HG03066 (cell line): Measurements from ENCODE around the gene EFCAB6.

ENCODE experiments used
- ATAC-seq: cut with Tn5 transposase; IDR thresholded peaks from one replicate; pipeline ENCODE4 v1.9.1; 2021; ENCODE audit warnings: low read depth; ENCODE audit not compliant: unreplicated experiment

EFCAB6 gene

DNA sequence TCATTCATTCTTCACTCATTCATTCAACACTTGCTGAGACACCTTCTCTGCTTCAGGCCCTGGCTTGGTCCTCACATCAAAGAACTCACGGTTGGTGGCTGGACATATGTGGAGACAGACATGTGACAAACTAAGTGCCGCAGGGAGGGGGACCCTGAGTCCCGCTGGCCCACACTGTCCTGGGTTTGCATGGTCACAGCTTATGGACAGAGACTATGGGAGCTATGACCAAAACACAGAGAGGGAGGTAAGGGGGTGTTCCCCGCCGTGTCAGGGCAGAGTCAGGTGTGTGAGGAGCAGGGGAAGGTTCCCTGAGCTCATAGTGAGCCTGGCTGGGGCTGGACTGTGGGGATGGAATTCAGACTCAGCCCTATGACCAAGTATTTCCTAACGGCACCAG is 277.2 kb downstream of the EFCAB6 start:
- no peak for ATAC-seq

DNA sequence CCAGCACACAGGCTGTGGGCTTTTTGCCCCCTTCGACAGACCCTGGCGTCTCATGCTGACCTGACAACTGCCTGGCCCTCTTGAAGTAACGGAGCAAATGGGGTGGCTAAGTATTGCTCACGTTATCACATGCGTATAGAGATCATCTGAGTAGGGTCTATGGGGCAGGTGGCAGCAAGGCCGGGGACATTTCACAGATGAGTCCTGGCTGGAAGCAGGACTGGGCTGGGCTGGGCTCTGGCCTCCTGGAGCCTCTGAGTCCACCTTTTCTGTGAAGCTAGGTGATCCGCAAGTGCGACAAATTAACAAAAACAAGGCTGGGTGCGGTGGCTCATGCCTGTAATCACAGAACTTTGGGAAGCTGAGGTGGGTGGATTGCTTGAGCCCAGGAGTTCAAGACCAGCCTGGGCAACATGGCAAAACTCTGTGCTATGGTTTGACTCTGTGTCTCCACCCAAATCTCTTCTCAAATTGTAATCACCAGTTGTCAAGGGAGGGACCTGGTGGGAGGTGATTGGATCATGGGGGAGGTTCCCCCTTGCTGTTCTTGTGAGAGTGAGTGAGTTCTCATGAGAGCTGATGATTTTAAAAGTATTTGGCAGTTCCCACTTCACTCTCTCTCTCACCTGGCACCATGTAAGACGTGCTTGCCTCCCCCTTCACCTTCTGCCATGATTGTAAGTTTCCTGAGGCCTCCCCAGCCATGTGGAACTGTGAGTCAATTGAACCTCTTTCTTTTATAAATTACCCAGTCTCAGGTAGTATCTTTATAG is 278.3 kb downstream of the EFCAB6 start:
- ATAC-seq = no peak

DNA sequence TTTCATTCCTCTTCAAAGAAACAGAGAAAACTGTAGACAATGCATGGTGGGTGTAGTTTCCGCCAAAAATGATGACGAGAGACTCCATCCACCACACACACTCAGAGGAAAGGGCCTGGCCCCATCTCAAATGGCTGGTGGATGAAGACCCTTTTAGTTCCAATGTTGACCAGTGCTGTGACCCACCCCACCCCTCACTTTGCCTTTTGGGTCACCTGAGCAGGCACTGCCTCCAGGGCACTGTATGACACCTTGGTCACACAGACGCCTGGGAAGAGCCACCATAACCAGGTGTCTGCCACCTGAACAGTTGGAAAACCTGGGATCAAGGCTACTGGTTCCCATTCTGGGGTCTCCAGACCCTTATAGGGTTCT is 279.0 kb downstream of the EFCAB6 start:
- ATAC-seq = no peak

DNA sequence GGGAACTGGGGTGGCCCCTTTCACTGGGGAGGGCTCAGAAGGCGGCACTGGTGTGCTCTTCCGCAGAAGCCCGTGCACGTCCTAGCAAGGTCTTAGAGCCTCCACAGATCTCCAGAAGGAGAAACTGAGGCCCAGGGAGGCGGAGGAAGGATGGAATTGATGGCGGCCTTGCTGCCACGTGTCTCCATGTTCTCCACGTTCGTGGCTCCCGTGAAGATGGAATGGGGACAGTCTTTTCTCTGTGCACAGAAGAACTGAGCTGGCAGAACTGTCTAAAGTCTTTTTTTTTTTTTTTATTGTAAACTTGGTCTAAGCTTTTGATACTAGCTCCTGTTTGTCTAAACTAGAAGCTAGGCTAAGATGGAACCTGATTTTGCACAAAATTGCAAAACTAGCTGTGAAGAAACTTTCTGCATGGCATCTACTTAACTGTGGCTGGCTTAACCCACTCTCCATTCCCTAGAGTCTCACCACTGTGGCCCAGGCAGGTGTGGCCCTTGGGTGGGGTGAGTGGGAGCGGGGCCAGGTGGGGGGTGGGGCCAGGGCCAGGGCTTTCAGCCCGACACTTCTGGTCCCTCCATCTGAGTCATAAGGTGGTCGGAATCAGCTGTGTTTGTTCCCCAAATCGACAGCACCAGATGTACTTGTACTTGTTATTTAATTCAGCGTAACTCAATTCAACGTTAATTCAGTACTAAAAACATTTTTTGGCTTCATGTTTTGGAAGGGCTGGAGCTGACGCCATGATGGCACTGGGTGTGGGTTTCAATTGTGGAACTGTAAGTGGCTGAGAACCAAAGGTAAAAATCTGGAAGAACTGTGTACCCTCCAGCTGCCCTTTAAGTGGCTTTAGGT is 279.6 kb downstream of the EFCAB6 start:
- ATAC-seq = no peak

DNA sequence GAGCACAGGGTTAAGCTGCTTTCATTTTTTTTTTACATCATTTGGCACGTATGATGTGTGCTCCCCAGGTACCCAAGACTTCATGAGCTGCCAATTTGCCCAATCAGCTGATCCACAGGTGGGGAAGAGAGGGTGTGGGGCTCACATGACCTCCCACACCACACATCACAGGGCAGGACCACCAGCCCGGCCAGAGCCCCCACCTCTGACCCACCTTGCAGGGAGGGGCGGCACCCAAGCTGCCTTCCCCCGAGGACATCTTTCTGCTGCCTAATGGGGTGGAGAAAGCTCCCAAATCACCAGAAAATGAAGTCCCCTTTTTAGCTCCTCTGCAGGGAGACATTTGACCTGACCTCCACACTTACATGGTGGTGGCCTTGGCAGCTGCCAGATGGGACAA is 280.5 kb downstream of the EFCAB6 start:
- ATAC-seq = no peak

DNA sequence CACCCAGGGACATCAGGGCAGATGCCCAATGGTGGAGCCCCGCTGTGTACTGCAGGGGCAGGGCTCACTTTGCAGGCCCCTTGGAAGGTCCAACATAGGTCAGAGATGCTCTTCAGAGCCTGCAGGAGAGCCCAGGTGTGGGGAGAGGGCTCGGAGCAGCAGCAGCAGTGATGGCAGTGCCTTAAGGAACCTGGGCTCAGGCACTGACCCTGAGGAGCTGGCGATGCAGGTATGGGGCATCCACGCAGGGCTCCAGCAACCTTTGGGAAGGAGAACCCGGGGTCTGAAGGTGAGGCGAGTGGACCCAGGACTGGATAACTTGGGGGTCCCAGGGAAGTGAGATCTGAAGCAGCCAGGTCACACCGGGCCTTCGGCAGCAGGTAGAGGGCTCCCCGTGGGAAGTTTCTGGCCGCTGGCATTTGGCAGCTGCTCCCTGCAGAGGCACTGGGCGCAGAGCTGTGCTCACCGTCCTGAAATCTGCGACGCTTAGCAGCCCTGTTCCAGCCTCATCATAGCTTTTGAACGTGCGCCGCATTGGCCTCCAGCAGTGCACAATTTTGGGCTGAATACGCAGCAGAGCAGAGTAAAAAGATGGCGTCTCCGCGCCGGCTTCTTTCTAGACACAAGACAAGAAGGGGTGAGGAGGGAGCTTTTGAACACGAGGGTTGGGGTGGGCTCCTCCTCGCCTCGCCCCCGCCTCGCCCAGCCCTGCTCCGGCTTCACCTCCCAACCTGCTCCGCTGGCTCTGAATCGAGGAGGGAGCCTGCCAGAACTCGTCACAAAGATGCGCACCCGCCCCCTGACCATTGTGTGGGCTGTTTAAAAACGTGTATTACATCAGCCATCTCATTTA is 281.5 kb downstream of the EFCAB6 start:
- no peak for ATAC-seq

DNA sequence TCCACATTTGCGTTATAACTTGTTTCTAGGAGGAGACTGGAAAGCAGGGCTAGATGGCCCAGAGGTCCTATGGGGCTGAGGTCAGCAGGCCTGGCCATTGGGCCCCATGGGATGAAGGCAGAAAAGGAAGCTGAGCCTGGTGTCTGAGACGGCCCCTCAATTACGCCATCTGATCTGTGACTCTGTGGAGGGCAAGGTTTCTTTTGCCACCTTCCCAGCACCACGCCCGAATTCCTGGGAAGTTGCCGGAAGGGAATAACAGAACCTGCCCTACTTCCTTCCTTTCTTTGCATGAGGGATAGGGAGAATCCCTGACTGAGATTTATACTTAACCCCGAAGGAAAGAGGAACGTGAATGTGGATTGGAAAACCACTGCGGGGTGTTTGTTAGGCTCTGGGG is 282.2 kb downstream of the EFCAB6 start:
- ATAC-seq = no peak

DNA sequence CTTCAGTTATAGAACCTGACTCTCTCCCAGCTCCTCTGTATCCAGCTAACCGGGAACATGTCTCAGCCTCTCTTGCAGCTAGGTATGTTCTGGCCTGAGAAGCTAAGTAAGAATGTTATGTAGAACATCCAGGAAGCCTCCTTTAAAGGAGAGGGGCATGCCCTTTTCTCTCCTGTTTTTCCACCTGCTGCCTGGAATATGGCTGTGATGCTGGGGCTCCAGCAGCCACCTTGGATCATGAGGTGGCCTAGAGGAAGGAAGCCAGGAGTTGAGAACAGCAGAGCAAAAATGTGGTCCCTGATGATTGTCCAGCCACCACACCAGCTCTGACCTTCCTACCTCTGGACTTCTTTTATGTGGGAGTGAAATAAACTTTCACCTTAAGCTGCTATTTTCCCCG is 282.6 kb downstream of the EFCAB6 start:
- no peak for ATAC-seq

DNA sequence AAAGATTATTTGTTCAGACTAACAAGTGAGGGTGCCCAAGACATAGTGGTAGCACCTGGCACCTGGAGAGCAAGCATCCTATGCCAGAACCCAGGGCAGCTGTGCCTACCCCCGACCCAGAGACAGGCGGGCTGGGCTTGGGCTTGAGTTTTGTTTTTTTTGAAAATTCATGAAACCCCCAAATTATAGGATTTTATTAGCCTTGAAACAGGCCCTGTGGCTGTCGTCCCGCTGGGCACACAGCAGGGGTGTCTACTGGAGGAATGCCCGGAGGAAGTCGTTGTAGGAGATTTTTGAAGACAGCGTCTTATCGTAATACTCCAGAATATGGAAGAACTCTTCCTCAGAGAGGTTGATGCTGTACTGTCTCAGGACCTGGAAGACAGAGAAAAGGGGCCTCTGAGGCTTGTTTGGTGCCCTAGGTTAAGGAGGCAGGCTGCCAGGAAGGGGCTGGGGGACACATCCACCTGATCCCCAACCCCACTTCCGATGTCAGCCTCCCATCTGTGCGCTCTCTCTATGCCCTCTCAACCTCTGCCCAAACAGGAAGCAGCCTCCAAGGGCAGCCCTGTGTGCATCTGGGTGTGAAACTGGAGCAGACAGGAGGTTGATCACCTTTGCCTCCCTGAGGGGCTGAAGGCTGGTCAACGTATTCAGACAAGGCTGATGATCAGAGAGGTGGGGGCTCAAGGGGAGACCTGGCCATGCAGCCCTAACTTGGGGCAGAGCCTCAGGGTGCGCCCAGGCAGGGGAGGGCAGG is 283.3 kb downstream of the EFCAB6 start:
- no peak for ATAC-seq

DNA sequence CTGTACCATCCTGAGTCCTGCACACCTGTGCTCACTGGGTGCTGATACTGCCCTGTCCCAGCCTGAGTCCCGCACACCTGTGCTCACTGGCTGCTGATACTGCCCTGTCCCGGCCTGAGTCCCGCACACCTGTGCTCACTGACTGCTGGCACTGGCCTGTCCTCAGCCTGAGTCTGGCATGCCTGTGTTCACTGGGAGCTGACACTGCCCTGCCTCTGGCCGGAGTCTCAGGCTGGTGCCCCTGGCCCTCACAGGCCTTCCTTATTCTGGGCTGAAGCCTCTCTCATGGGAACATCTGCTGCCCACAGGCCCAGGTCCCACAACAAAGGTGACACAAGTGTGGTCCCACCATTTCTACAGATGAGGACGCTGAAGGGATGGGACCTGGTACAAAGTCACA is 285.2 kb downstream of the EFCAB6 start:
- ATAC-seq = no peak

DNA sequence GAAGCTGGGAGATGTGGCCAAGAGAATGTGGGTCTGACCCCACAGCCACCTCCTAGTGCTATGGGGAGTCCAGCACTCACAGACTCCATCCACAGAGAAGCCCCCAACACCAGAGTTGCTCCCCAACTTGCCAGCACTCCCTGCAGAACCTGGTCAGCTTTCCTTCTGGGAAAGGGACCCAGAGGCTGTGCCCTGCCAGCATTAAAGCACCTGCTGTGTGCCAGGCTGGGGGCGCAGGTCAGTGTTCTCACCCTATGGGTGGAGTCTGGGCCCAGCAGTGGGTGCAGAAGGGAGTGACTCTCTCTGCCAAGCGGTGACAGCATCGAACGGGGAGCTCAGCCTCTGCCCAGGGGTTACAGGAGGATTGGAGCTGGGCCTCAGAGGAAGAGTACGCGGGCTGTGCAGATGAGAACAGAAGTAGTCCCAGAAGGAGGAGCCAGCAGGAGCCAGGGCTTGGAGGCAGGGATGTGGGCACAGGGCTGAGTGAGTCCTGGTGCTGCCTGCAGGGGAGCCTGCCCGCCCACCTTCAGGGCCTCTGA is 285.9 kb downstream of the EFCAB6 start:
- ATAC-seq = no peak

DNA sequence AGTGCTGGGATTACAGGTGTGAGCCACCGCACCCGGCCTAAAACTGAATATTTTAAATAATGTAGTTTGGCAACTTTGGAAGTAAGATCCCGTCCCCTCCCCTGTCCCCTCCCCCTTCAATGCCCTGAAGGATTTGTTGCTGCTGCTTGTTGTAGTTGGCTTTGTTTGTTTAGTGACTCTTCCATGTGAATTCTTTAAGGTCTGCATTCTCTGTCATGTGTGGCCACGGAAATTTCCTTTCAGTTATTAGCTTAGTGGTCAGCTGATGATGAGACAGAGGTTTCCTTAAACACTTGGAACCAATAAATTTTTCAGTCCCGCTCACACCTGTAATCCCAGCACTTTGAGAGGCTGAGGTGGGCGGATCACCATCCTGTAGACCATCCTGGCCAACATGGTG is 290.4 kb downstream of the EFCAB6 start:
- no peak for ATAC-seq

DNA sequence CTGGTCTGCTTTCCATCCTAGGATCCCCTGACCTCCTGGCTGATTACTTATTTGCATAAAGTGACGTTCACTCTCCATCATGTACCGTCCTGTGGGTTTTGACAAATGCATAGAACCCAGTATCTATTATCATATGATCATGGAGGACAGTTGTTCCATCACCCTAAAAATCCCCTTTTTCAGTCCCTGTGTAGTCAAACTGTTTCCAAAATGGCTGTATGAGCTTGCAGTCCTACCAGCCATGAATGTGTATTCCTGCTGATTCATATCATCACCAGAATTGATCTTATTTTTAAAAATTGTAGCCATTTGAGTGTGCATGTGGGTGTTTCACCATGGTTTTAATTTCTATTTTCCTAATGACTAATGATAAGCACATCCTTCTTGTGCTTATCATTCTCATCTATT is 291.5 kb downstream of the EFCAB6 start:
- no peak for ATAC-seq

DNA sequence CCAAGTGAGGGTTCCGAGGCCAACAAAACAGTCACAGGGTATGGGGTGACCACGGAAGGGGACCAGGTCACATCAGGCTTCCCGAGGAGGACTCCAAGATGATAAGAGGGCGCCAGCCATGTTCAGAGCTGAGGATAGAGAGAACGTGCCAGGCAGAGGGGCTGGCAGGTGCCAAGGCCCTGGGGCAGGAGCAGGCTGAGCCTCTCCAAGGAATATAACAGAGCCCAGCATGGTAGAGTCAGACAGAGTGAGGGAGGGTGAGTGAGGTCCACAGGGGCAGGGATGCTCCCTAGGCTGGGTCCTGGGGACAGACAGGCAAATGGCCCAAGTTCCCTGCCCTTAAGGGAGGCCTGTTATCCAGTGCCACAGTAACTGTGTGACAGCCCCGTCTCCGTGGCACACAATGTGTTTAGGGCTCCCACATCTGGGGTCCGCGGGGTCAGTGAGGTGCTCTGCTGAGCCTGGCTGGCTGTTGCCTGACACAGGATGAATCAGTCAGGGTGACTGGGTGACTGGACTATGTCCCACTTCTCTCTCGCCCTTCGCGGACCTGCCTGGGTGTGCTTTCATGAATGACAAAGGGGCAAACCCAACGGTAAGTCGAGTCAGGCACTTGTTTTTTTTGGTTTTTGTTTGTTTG is 295.0 kb downstream of the EFCAB6 start:
- ATAC-seq = no peak

DNA sequence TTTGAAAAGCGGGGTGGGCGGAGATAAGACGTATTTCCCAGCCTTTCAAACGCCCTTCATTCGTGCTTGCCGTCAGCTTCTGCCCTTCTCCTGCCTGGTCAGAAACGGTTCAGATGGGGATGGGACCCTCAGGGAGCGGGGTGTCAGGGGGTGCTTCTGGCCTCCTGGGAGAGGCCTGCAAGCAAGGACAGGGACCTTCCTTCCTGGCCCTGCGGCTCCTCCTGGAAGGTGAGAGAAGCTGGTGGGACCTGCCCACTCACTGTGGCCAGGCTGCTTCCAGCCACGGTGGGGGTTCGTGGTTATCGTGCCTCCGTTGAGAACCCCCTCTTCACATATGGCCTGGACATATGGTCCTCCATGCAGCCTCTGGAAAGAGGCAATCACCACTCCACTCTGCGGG is 295.7 kb downstream of the EFCAB6 start:
- no peak for ATAC-seq

DNA sequence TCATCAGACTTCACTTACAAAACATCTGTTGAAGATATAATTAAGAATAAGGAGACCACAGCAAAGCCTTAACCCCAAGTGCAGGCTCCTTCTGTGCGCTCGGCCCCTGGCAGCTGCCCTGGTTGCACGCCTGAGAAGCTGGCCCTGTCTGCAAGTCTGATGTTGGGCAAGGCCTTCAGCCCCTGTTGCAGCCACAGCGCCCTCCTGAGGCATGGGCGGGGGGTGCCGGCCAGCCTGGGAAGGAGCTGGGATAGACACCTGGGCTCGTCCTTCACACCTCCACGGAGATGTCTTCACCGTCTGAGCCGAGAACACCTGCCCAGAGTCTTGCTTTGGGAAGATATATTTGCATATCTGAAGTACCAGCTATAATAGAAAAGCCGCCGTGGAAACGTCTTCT is 296.2 kb downstream of the EFCAB6 start:
- ATAC-seq = no peak

DNA sequence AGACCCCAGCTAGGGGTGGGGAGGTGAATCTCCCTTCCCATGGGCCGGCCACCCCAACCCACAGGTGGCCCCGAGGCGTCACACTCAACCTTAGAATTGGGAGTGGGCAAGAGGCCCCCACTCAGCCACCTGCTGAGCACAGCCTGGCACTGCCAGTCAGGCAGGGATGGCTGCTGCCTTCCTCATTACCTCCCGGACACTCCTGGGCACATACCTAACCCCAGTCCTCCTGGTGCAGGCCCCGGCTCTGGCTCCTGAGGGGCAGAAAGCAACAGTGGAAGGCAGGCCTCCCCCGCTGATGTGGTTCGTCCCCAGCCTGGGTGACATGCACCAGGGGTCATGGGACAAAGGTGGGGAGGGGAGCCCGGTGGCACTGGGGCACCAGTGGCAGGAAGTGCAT is 296.7 kb downstream of the EFCAB6 start:
- ATAC-seq = no peak

DNA sequence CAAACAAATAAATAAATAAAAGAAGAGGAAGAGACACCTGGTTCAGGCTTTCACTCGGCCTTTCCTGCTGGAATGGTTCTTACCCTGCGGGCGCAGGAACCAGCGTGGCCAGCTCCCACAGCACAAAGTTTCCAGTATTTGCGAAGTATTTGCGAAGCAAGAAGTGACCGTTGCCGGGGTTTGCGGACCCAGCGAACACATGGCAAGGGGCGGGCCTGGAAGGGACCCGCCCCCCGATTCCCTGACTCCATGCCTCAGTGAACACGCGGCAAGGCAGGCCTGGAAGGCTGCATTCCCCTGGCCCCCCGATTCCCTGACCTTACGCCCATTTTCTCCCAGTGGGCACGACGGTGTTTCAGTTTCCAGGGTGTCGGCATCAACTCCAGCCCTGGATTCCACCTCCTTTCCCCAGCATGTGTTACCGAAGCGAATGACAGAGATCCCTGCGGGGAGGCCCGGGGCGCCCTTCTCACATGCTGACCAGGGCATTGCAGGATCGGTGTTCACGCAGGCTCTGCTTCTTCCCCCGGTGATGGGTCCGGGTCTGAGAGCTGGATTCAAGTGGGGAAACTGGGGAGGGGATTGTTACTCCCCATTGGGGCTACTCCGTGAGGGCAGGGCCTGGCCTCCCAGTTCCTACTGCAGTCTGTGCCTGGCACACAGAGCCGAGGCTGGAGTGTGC is 297.5 kb downstream of the EFCAB6 start:
- ATAC-seq = no peak

DNA sequence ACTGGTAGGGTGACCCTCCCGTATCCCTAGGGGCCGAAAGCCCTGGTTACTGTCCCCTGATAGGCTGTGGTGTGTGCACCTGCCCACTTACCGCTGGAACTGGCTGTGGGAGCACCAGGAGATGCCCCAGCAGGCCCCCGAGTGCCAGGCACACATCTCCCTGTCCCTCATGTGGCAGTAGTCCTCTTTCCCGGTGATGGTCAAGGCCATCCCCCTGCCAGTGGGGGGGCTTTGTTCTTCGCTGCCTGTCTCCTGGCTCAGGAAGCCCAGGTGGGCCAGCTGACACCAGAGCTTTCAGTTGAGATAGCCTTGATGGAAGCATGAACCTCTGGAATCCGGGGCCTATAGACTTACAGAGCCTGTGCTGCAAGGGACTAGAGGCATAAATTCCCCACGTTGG is 299.8 kb downstream of the EFCAB6 start:
- no peak for ATAC-seq
